Endothelial cell (in vitro differentiated cells): ENCODE measurements around the gene NEK3. TPM values are rescaled to one million over a fixed set of nuclear protein-coding genes. Genes with fewer than 3 reads are reported as not detected.

Source experiments
- DNase-seq: peaks from one replicate; pipeline ENCODE4 v3.0.0; 2021; ENCODE audit warnings: low spot score
- H3K27ac Mint-ChIP-seq: one replicate; pipeline ENCODE4 v1.8.0; 2021; ENCODE audit warnings: mixed read lengths, inconsistent platforms; ENCODE audit not compliant: unreplicated experiment
- H3K27me3 Mint-ChIP-seq: one replicate; pipeline ENCODE4 v1.8.0; 2021; ENCODE audit warnings: mild to moderate bottlenecking, moderate library complexity, mixed read lengths, inconsistent platforms; ENCODE audit not compliant: unreplicated experiment
- H3K36me3 Mint-ChIP-seq: one replicate; pipeline ENCODE4 v1.8.0; 2021; ENCODE audit warnings: mild to moderate bottlenecking, low read depth, mixed read lengths, inconsistent platforms; ENCODE audit not compliant: unreplicated experiment
- H3K4me1 Mint-ChIP-seq: one replicate; pipeline ENCODE4 v1.8.0; 2021; ENCODE audit warnings: mild to moderate bottlenecking, mixed read lengths, inconsistent platforms; ENCODE audit not compliant: unreplicated experiment
- H3K4me3 Mint-ChIP-seq: one replicate; pipeline ENCODE4 v1.8.0; 2021; ENCODE audit warnings: mild to moderate bottlenecking, mixed read lengths, inconsistent platforms; ENCODE audit not compliant: unreplicated experiment
- H3K9me3 Mint-ChIP-seq: one replicate; pipeline ENCODE4 v1.8.0; 2021; ENCODE audit warnings: mixed read lengths, inconsistent platforms; ENCODE audit not compliant: unreplicated experiment
- CTCF ChIP-seq: fragments of 200-600 bp; sonication (generic); IDR thresholded peaks from one replicate; pipeline ENCODE4 v1.5.0; 2021; ENCODE audit warnings: antibody characterized with exemption; ENCODE audit not compliant: unreplicated experiment
- total RNA-seq: library from RNA; stranded (reverse); fragmentation: NEBNext Ultra II Directional; extraction: Animal tissue kit (Norgen Biotek cat#: 25700); gene quantifications from one replicate; pipeline ENCODE4 v1.2.1, GENCODE V29; 2021; ENCODE audit not compliant: unreplicated experiment

The NEK3 gene
- total RNA-seq, 1 donor from 2014 or later, result 82.4 TPM

- no peak for DNase-seq
- Mint-ChIP-seq H3K4me3 (no peak overlapping the region), H3K9me3 (no peaks in the 10 kb centered on the region), H3K36me3 (peaks cover 2% of the 10 kb centered on the region), H3K27ac (no peak overlapping the region), H3K4me1 (peaks cover 13% of the 10 kb centered on the region), H3K27me3 (no peaks in the 10 kb centered on the region)
- no peak for TF ChIP-seq CTCF
Observed at GRCh38 chr13:52125547-52125946, 33.9 kb downstream of the NEK3 start.

- H3K4me1 Mint-ChIP-seq, result peaks cover 22% of the 10 kb centered on the region
- peak overlapping the region; percentile 89 for H3K27ac Mint-ChIP-seq
- no peak for TF ChIP-seq CTCF
- H3K4me3 Mint-ChIP-seq, result no peak overlapping the region
- peaks cover 3% of the 10 kb centered on the region for H3K27me3 Mint-ChIP-seq
- DNase-seq, result no peak
- H3K9me3 Mint-ChIP-seq, result no peaks in the 10 kb centered on the region
- H3K36me3 Mint-ChIP-seq, result no peaks in the 10 kb centered on the region
Observed at GRCh38 chr13:52118595-52118994, 40.8 kb downstream of the NEK3 start.

GRCh38 chr13:52118095-52118494 lies 41.3 kb downstream of the NEK3 start:
- TF ChIP-seq CTCF, result no peak
- Mint-ChIP-seq H3K4me1 (peaks cover 22% of the 10 kb centered on the region), H3K4me3 (no peak overlapping the region), H3K9me3 (no peaks in the 10 kb centered on the region), H3K27ac (peak overlapping the region; percentile 89), H3K27me3 (peaks cover 3% of the 10 kb centered on the region), H3K36me3 (no peaks in the 10 kb centered on the region)
- DNase-seq, result no peak

- no peak overlapping the region for H3K27ac Mint-ChIP-seq
Observed at GRCh38 chr13:52112591-52112990, 46.8 kb downstream of the NEK3 start.

More at GRCh38 chr13:52112591-52112990, 46.8 kb downstream of the NEK3 start:
- no peak for DNase-seq
- no peaks in the 10 kb centered on the region for H3K9me3 Mint-ChIP-seq
- no peak overlapping the region for H3K4me3 Mint-ChIP-seq
- no peaks in the 10 kb centered on the region for H3K36me3 Mint-ChIP-seq
- H3K27me3 Mint-ChIP-seq, result peaks cover 3% of the 10 kb centered on the region
- peaks cover 3% of the 10 kb centered on the region for H3K4me1 Mint-ChIP-seq
- TF ChIP-seq CTCF, result no peak
